Fibroblast of gingiva (primary cell): ENCODE data around the gene EVI5L.

ENCODE experiments used
- DNase-seq: peaks from one replicate; pipeline ENCODE4 v3.0.0-alpha.2; 2011; ENCODE audit warnings: low read depth

Gene EVI5L

GRCh38 chr19:7860714-7861618 lies 30.9 kb downstream of the EVI5L start:
- no peak for DNase-seq

- DNase-seq: no peak
These were observed 31.8 kb downstream of the EVI5L start for GRCh38 chr19:7861619-7862412.

- DNase-seq: no peak
These were observed 32.5 kb downstream of the EVI5L start for GRCh38 chr19:7862413-7862951.

GRCh38 chr19:7863157-7863970 lies 33.3 kb downstream of the EVI5L start:
- no peak for DNase-seq

GRCh38 chr19:7863971-7864689 lies 34.1 kb downstream of the EVI5L start:
- no peak for DNase-seq

- no peak for DNase-seq
These were observed 34.7 kb downstream of the EVI5L start for GRCh38 chr19:7864690-7865074.

- no peak for DNase-seq
These were observed 35.4 kb downstream of the EVI5L start for GRCh38 chr19:7865262-7865911.

GRCh38 chr19:7866399-7867091 lies 36.5 kb downstream of the EVI5L start:
- DNase-seq: no peak

- no peak for DNase-seq
These were observed 37.2 kb downstream of the EVI5L start for GRCh38 chr19:7867092-7867844.

- no peak for DNase-seq
These were observed 38.3 kb downstream of the EVI5L start for GRCh38 chr19:7868326-7868670.

GRCh38 chr19:7868671-7869452 lies 38.8 kb downstream of the EVI5L start:
- DNase-seq: peak; percentile 27

GRCh38 chr19:7869453-7869909 lies 39.5 kb downstream of the EVI5L start:
- no peak for DNase-seq

- no peak for DNase-seq
These were observed 40.0 kb downstream of the EVI5L start for GRCh38 chr19:7869910-7870511.

GRCh38 chr19:7870571-7871436 lies 40.8 kb downstream of the EVI5L start:
- no peak for DNase-seq

GRCh38 chr19:7871437-7872305 lies 41.7 kb downstream of the EVI5L start:
- peak; percentile 91 for DNase-seq
